H1 (cell line): Measurements from ENCODE around the gene RAB31. TPM values are rescaled to one million over a fixed set of nuclear protein-coding genes. Genes with fewer than 3 reads are reported as not detected.

ENCODE experiments used
- CTCF ChIA-PET: fragments of 300-600 bp; sonication (Branson Sonifier 250); formaldehyde crosslinking; loops from one replicate; lab custom pipeline; 2021; ENCODE audit not compliant: partially characterized antibody; lab: Charles Lee
- POLR2A ChIA-PET: fragments of 300-600 bp; sonication (Branson Sonifier 250); formaldehyde crosslinking; loops from one replicate; lab custom pipeline; 2021; ENCODE audit warnings: inconsistent platforms; ENCODE audit not compliant: partially characterized antibody; lab: Charles Lee
- DNase-seq, 2 experiments: peaks; one replicate each; pipeline versions ENCODE4 v3.0.0 to v3.0.0-alpha.2; 2010 to 2022; ENCODE audit warnings: low spot score in 2 of 2, low read depth in 1 of 2, mixed read lengths in 1 of 2
- FAIRE-seq: peaks from 2 replicates; lab custom pipeline; 2011; peaks lifted over from hg19 to GRCh38; lab: Jason Lieb, UNC
- H2AFZ ChIP-seq: 2 replicates; pipeline ENCODE4 v1.8.1; 2012; ENCODE audit warnings: low read length, inconsistent platforms
- H2AK5ac ChIP-seq: 2 replicates; pipeline ENCODE4 v1.6.1; 2013; ENCODE audit warnings: low read depth, low read length
- H2BK120ac ChIP-seq: replicated peaks from 2 replicates; pipeline ENCODE3; 2013; ENCODE audit warnings: low read depth, low read length, inconsistent platforms
- H2BK12ac ChIP-seq: 2 replicates; pipeline ENCODE4 v1.6.1; 2013; ENCODE audit warnings: low read depth, low read length
- H2BK15ac ChIP-seq: 2 replicates; pipeline ENCODE4 v1.6.1; 2013; ENCODE audit warnings: low read length
- H2BK20ac ChIP-seq: 2 replicates; pipeline ENCODE4 v1.6.1; 2013; ENCODE audit warnings: low read length
- H2BK5ac ChIP-seq: 2 replicates; pipeline ENCODE4 v1.6.1; 2013; ENCODE audit warnings: low read depth, low read length
- H3K14ac ChIP-seq: 2 replicates; pipeline ENCODE4 v1.6.1; 2013; ENCODE audit warnings: inconsistent platforms; ENCODE audit not compliant: insufficient read length
- H3K18ac ChIP-seq: 2 replicates; pipeline ENCODE4 v1.6.1; 2013; ENCODE audit warnings: low read length; ENCODE audit errors: extremely low read depth
- H3K23ac ChIP-seq: 2 replicates; pipeline ENCODE4 v1.6.1; 2013; ENCODE audit warnings: inconsistent platforms; ENCODE audit not compliant: insufficient read length
- H3K23me2 ChIP-seq: 2 replicates; pipeline ENCODE4 v1.6.1; 2013; ENCODE audit warnings: low read depth, low read length
- H3K27ac ChIP-seq: 2 replicates; pipeline ENCODE4 v1.6.1; 2011; ENCODE audit warnings: low read depth, low read length, inconsistent platforms
- H3K27me3 ChIP-seq, 4 experiments: replicated peaks in 1 of 4; 1 replicate in 1 of 4; 2 replicates in 3 of 4; pipeline versions ENCODE4 v1.6.1 to v1.8.1; 2011 to 2013; ENCODE audit warnings: low read length in 3 of 4, mild to moderate bottlenecking in 3 of 4, inconsistent platforms in 2 of 4, mixed read lengths in 2 of 4, moderate library complexity in 1 of 4; ENCODE audit not compliant: control insufficient read depth in 3 of 4, insufficient read depth in 3 of 4; ENCODE audit errors: extremely low read depth in 1 of 4
- H3K36me3 ChIP-seq, 4 experiments: 2 replicates each; pipeline versions ENCODE4 v1.6.1 to v1.8.1; 2011 to 2013; ENCODE audit warnings: mild to moderate bottlenecking in 4 of 4, low read length in 3 of 4, moderate library complexity in 2 of 4, control low read depth in 1 of 4, inconsistent platforms in 1 of 4; ENCODE audit not compliant: insufficient read depth in 4 of 4, control insufficient read depth in 2 of 4
- H3K4ac ChIP-seq: replicated peaks from 2 replicates; pipeline ENCODE3; 2013; ENCODE audit warnings: low read length, low read depth, mixed read lengths, inconsistent platforms; ENCODE audit not compliant: insufficient read length
- H3K4me1 ChIP-seq, 4 experiments: replicated peaks in 1 of 4; 1 replicate in 1 of 4; 2 replicates in 3 of 4; pipeline versions ENCODE4 v1.6.1 to v1.8.1; 2011 to 2013; ENCODE audit warnings: low read length in 3 of 4, inconsistent platforms in 2 of 4, mixed read lengths in 1 of 4; ENCODE audit not compliant: insufficient read depth in 4 of 4, control insufficient read depth in 3 of 4
- H3K4me2 ChIP-seq, 2 experiments: 2 replicates each; pipeline versions ENCODE4 v1.6.1 to v1.8.1; 2011 to 2013; ENCODE audit warnings: low read depth in 2 of 2, low read length in 2 of 2, control low read depth in 1 of 2, inconsistent platforms in 1 of 2, mild to moderate bottlenecking in 1 of 2; ENCODE audit not compliant: insufficient read depth in 1 of 2
- H3K4me3 ChIP-seq, 4 experiments: fragments of 200-600, 300-600 bp in 1 of 4; sonication (generic), shearing (Covaris generic), sonication (Bioruptor Twin) in 1 of 4; 2 replicates each; pipeline versions ENCODE4 v1.5.1 to v1.8.1; 2011 to 2016; ENCODE audit warnings: low read length in 4 of 4, low read depth in 3 of 4, control low read depth in 2 of 4, inconsistent platforms in 2 of 4, mild to moderate bottlenecking in 2 of 4, mixed read lengths in 1 of 4, moderate library complexity in 1 of 4; ENCODE audit not compliant: insufficient read depth in 2 of 4; ENCODE audit errors: extremely low read depth in 1 of 4
- H3K56ac ChIP-seq: replicated peaks from 2 replicates; pipeline ENCODE3; 2013; ENCODE audit warnings: low read depth, mild to moderate bottlenecking, mixed read lengths, low read length, inconsistent platforms; ENCODE audit not compliant: insufficient read length
- H3K79me1 ChIP-seq: 2 replicates; pipeline ENCODE4 v1.6.1; 2013; ENCODE audit warnings: low read depth, low read length, control low read depth
- H3K79me2 ChIP-seq, 2 experiments: 2 replicates each; pipeline versions ENCODE4 v1.6.1 to v1.8.1; 2012 to 2013; ENCODE audit warnings: low read length in 2 of 2, mild to moderate bottlenecking in 2 of 2, inconsistent platforms in 1 of 2; ENCODE audit not compliant: insufficient read depth in 2 of 2, control insufficient read depth in 1 of 2
- H3K9ac ChIP-seq, 4 experiments: replicated peaks in 1 of 4; 1 replicate in 1 of 4; 2 replicates in 3 of 4; pipeline versions ENCODE4 v1.6.1 to v1.8.1; 2011 to 2013; ENCODE audit warnings: low read depth in 3 of 4, low read length in 3 of 4, control low read depth in 2 of 4, mild to moderate bottlenecking in 2 of 4, moderate library complexity in 2 of 4, inconsistent platforms in 1 of 4; ENCODE audit errors: extremely low read depth in 1 of 4
- H3K9me3 ChIP-seq, 2 experiments: 2 replicates each; pipeline versions ENCODE4 v1.6.1 to v1.8.1; 2012 to 2013; ENCODE audit warnings: mild to moderate bottlenecking in 2 of 2, moderate library complexity in 2 of 2, control low read depth in 1 of 2, inconsistent platforms in 1 of 2, low read depth in 1 of 2, low read length in 1 of 2, mixed read lengths in 1 of 2; ENCODE audit not compliant: insufficient read depth in 2 of 2
- H4K20me1 ChIP-seq, 2 experiments: replicated peaks in 1 of 2; 2 replicates each; pipeline versions ENCODE3 to v1.8.1; 2011 to 2013; ENCODE audit warnings: inconsistent platforms in 2 of 2, low read length in 2 of 2, mild to moderate bottlenecking in 1 of 2; ENCODE audit not compliant: insufficient read depth in 2 of 2, control insufficient read depth in 1 of 2
- H4K5ac ChIP-seq: 2 replicates; pipeline ENCODE4 v1.6.1; 2013; ENCODE audit warnings: low read length, low read depth, mixed read lengths, inconsistent platforms; ENCODE audit not compliant: insufficient read length
- H4K8ac ChIP-seq: 2 replicates; pipeline ENCODE4 v1.8.0; 2013; ENCODE audit warnings: mild to moderate bottlenecking, moderate library complexity, low read length, inconsistent platforms; ENCODE audit not compliant: insufficient read depth; ENCODE audit errors: extremely low read depth
- H4K91ac ChIP-seq: replicated peaks from 2 replicates; pipeline ENCODE3; 2013; ENCODE audit warnings: low read length, mixed read lengths, inconsistent platforms; ENCODE audit not compliant: insufficient read length
- ASH2L ChIP-seq: fragments of 200-600, 300-600 bp; sonication (generic); IDR thresholded peaks from one replicate; pipeline ENCODE4 v1.7.1; 2017; ENCODE audit warnings: low read length
- BACH1 ChIP-seq: IDR thresholded peaks from 2 replicates; pipeline ENCODE4 v1.6.1; 2012; ENCODE audit warnings: low read length, improper control_type of control experiment
- EGR1 ChIP-seq: IDR thresholded peaks from 2 replicates; pipeline ENCODE4 v1.6.1; 2011; ENCODE audit warnings: low read depth, low read length, borderline replicate concordance
- GABPA ChIP-seq: IDR thresholded peaks from 2 replicates; pipeline ENCODE4 v1.6.1; 2011; ENCODE audit warnings: mild to moderate bottlenecking, low read length, moderate library complexity, borderline replicate concordance; ENCODE audit not compliant: insufficient read depth
- GTF2F1 ChIP-seq: IDR thresholded peaks from 2 replicates; pipeline ENCODE4 v1.6.1; 2012; ENCODE audit warnings: low read depth, low read length, improper control_type of control experiment, borderline replicate concordance
- HDAC6 ChIP-seq: IDR thresholded peaks from one replicate; pipeline ENCODE4 v1.7.1; 2012; ENCODE audit warnings: low read depth, mild to moderate bottlenecking, inconsistent platforms, low read length, moderate library complexity
- POLR2A ChIP-seq, 2 experiments: IDR thresholded peaks; 1 replicate in 1 of 2; 2 replicates in 1 of 2; pipeline ENCODE4 v1.6.1; 2011; ENCODE audit warnings: low read depth in 2 of 2, low read length in 2 of 2, mild to moderate bottlenecking in 2 of 2; ENCODE audit errors: control extremely low read depth in 1 of 2
- RAD21 ChIP-seq, 2 experiments: IDR thresholded peaks in 1 of 2; conservative IDR thresholded peaks in 1 of 2; 2 replicates each; pipeline ENCODE4 v1.6.1; 2011; ENCODE audit warnings: low read depth in 2 of 2, low read length in 2 of 2, improper control_type of control experiment in 1 of 2, inconsistent platforms in 1 of 2, mild to moderate bottlenecking in 1 of 2, moderate library complexity in 1 of 2
- SAP30 ChIP-seq: fragments of 300-600 bp; sonication (generic); IDR thresholded peaks from 2 replicates; pipeline ENCODE4 v1.7.1; 2012; ENCODE audit warnings: low read length, moderate library complexity, mild to moderate bottlenecking, inconsistent platforms; ENCODE audit not compliant: insufficient read depth, insufficient replicate concordance
- SIRT6 ChIP-seq: IDR thresholded peaks from one replicate; pipeline ENCODE4 v1.7.1; 2012; ENCODE audit warnings: low read length, inconsistent platforms
- SP2 ChIP-seq: IDR thresholded peaks from 2 replicates; pipeline ENCODE4 v1.6.1; 2012; ENCODE audit warnings: mild to moderate bottlenecking, low read length, inconsistent platforms
- SUZ12 ChIP-seq: fragments of 200-600 bp; sonication (generic); IDR thresholded peaks from 2 replicates; pipeline ENCODE4 v1.6.1; 2012; ENCODE audit warnings: mild to moderate bottlenecking, inconsistent platforms, low read length, moderate library complexity, mixed read lengths
- TBP ChIP-seq: IDR thresholded peaks from 2 replicates; pipeline ENCODE4 v1.6.1; 2011; ENCODE audit warnings: low read depth, low read length, improper control_type of control experiment
- TEAD4 ChIP-seq: IDR thresholded peaks from 2 replicates; pipeline ENCODE4 v1.6.1; 2012; ENCODE audit warnings: low read depth, low read length, inconsistent platforms, mixed read lengths
- WGBS, 2 experiments: shearing (Covaris generic) in 1 of 2; methylation state at CpG; one replicate each; pipeline versions ENCODE4 v1.1.6 to v1.1.7; 2013 to 2015; ENCODE audit warnings: low lambda C conversion rate in 2 of 2, mixed read lengths in 2 of 2, inconsistent platforms in 1 of 2, low coverage in 1 of 2, missing lambda C conversion rate in 1 of 2; ENCODE audit not compliant: insufficient replicate concordance in 2 of 2, insufficient coverage in 1 of 2, insufficient read length in 1 of 2; ENCODE audit errors: extremely low coverage in 1 of 2, missing lambda C conversion rate in 1 of 2; 5-methylcytosine and 5-hydroxymethylcytosine counted together
- polyA plus RNA-seq, 7 experiments: library from polyadenylated mRNA; depleted of rRNA in 3 of 7; stranded (reverse) in 5 of 7; unstranded in 2 of 7; fragments of >200 nt in 5 of 7; fragments of 200-250 nt in 2 of 7; gene quantifications; 1 replicate in 5 of 7; 2 replicates in 1 of 7; 4 replicates in 1 of 7; pipeline versions ENCODE4 v1.2.1 to v1.2.3, GENCODE V29; 2011 to 2013; ENCODE audit warnings: missing spikeins in 2 of 7, mixed read lengths in 2 of 7
- total RNA-seq: library from RNA; stranded (reverse); fragmentation: NEBNext Ultra II Directional; extraction: Animal tissue kit (Norgen Biotek cat#: 25700); gene quantifications from 2 replicates; pipeline ENCODE4 v1.2.1, GENCODE V29; 2021

The RAB31 gene
- total and polyA plus RNA-seq, 2 of the 8 experiments (the other 6 are each of a cell fraction or from before 2014, with no cell fraction given): 15.2 to 40.9 TPM

DNA sequence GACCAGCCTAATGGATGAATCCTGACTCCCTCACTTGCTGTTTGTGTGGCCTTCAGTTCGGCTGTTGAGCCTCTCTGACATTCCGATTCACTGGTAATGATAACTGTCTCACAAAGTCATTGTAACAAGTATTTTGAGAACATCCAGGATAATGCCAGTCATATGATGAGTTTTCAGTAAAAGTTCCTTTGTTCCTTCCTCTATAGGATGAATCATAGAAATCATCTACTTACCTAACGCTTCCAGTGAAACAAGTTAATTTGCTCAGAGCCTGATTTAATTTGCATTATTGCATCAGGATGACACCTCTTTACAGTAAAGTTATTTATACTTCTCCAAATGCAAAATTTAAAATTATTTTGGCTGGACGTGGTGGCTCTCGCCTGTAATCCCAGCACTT, 32.0 kb downstream of the RAB31 start:
- Histone ChIP-seq H2AFZ (no peak overlapping the region), H4K91ac (no peak overlapping the region), H3K23ac (no peak overlapping the region), H3K79me1 (no peaks in the 10 kb centered on the region), H2AK5ac (no peak overlapping the region), H3K4me2 (no peak overlapping the region), H4K5ac (no peak overlapping the region), H2BK120ac (no peak overlapping the region), H3K9ac (no peak overlapping the region), H3K79me2 (no peaks in the 10 kb centered on the region; a peak in 1 of 4 replicates), H2BK5ac (no peak overlapping the region), H2BK15ac (no peak overlapping the region), H3K36me3 (no peaks in the 10 kb centered on the region), H3K14ac (no peak overlapping the region), H2BK12ac (no peak overlapping the region), H3K27ac (no peak overlapping the region), H4K20me1 (no peaks in the 10 kb centered on the region), H3K9me3 (no peaks in the 10 kb centered on the region), H3K56ac (no peak overlapping the region), H3K18ac (no peak overlapping the region), H3K27me3 (no peaks in the 10 kb centered on the region), H3K23me2 (no peaks in the 10 kb centered on the region; the same call in 1 of the 2 replicates), H3K4ac (no peak overlapping the region), H4K8ac (no peak overlapping the region), H3K4me3 (no peak overlapping the region), H3K4me1 (peaks cover 12 to 30% (median 19%) of the 10 kb centered on the region in 4 experiments), H2BK20ac (no peak overlapping the region)
- TF ChIP-seq RAD21 (IDR thresholded peaks at IDR 0.05 in 1 of 2, conservative IDR thresholded peaks at IDR 0.05 in 1 of 2; ENCODE audit: low read depth in 2 of 2, low read length in 2 of 2): no peak
- TF ChIP-seq HDAC6: no peak
- no peak for TF ChIP-seq ASH2L
- TF ChIP-seq SUZ12: no peak
- TF ChIP-seq BACH1: no peak
- no peak for TF ChIP-seq GTF2F1
- no peak for TF ChIP-seq SAP30
- no peak for TF ChIP-seq GABPA
- no peak for TF ChIP-seq SIRT6
- TF ChIP-seq EGR1: no peak
- TF ChIP-seq TBP: no peak
- no peak for TF ChIP-seq POLR2A (IDR thresholded peaks at IDR 0.05; ENCODE audit: control extremely low read depth in 1 of 2, low read depth in 2 of 2, low read length in 2 of 2)
- no peak for TF ChIP-seq SP2
- no peak for TF ChIP-seq TEAD4
- FAIRE-seq (no peak), DNase-seq (no peak)
- 87% methylated on average over 5 of the region's 5 CpGs; no CpG with 5 or more reads in 1 of the 2 experiments for WGBS, 2 experiments
- ChIA-PET POLR2A (interaction anchor here (0.7 to 1.0 kb wide), 2 partner anchors 15 to 196 kb away, joined by 3 read pairs; no protein-coding TSS in a partner anchor), CTCF (interaction anchor here (0.6 to 1.2 kb wide), 5 partner anchors 9 to 67 kb away, joined by 3 to 4 read pairs (median 3); no protein-coding TSS in a partner anchor)
